Measurements from ENCODE around the gene CTNNBL1.

- TF ChIP-seq EZH2phosphoT487 (IDR thresholded peaks at IDR 0.05; ENCODE audit: insufficient read depth, low read depth) (no peak), EZH2 (IDR thresholded peaks at IDR 0.05; ENCODE audit: insufficient read depth, poor library complexity, severe bottlenecking) (no peak)
Measured at GRCh38 chr20:37850724-37851355, 157.0 kb downstream of the CTNNBL1 start.

Measured in GM23248 (cell line).